SK-N-SH treated with all-trans-retinoic acid at 6 μM for 48 hours (cell line): ENCODE results near the gene C11orf21.

Source experiments
- ATAC-seq: fragments of 200-7000 bp; cut with Tn5 transposase; 3 replicates; pipeline ENCODE4 v1.9.1; 2020; ENCODE audit warnings: mild to moderate bottlenecking, moderate library complexity
- ARNTL ChIP-seq: fragments of 450-650 bp; formaldehyde crosslinking; IDR thresholded peaks from 2 replicates; pipeline ENCODE4 v1.5.0; 2020; ENCODE audit warnings: low read depth, mild to moderate bottlenecking, moderate library complexity, borderline replicate concordance
- ESRRG ChIP-seq: fragments of 250-450 bp; sonication (Bioruptor Pico); IDR thresholded peaks from 2 replicates; pipeline ENCODE4 v1.6.1; 2021; ENCODE audit warnings: mild to moderate bottlenecking
- GLIS3 ChIP-seq: fragments of 250-450 bp; sonication (Bioruptor Pico); IDR thresholded peaks from 2 replicates; pipeline ENCODE4 v1.5.0; 2020; ENCODE audit warnings: mild to moderate bottlenecking, moderate library complexity
- ISL1 ChIP-seq: fragments of 250-450 bp; sonication (Bioruptor Pico); IDR thresholded peaks from 2 replicates; pipeline ENCODE4 v2.1.2; 2022; ENCODE audit warnings: mild to moderate bottlenecking, moderate library complexity
- OSR1 ChIP-seq: fragments of 250-450 bp; sonication (Bioruptor Pico); IDR thresholded peaks from 2 replicates; pipeline ENCODE4 v1.8.0; 2022; ENCODE audit warnings: moderate library complexity, mild to moderate bottlenecking, inconsistent platforms
- PATZ1 ChIP-seq: fragments of 250-450 bp; sonication (Bioruptor Pico); IDR thresholded peaks from 2 replicates; pipeline ENCODE4 v1.8.0; 2020; ENCODE audit warnings: mild to moderate bottlenecking, moderate library complexity, borderline replicate concordance
- POU6F1 ChIP-seq: fragments of 250-450 bp; sonication (Bioruptor Pico); IDR thresholded peaks from 2 replicates; pipeline ENCODE4 v1.8.0; 2021; ENCODE audit warnings: low read depth, mild to moderate bottlenecking, moderate library complexity, borderline replicate concordance
- PPARA ChIP-seq: fragments of 250-450 bp; sonication (Bioruptor Pico); IDR thresholded peaks from 2 replicates; pipeline ENCODE4 v1.5.0; 2020; ENCODE audit warnings: mild to moderate bottlenecking, borderline replicate concordance
- SNAI2 ChIP-seq: fragments of 250-450 bp; sonication (Bioruptor Pico); IDR thresholded peaks from 2 replicates; pipeline ENCODE4 v1.5.0; 2020; ENCODE audit warnings: mild to moderate bottlenecking, moderate library complexity
- TCF4 ChIP-seq: fragments of 250-450 bp; sonication (Bioruptor Pico); IDR thresholded peaks from 2 replicates; pipeline ENCODE4 v1.8.0; 2021; ENCODE audit warnings: mild to moderate bottlenecking, moderate library complexity, borderline replicate concordance
- TOX ChIP-seq: fragments of 250-450 bp; sonication (Bioruptor Pico); IDR thresholded peaks from 2 replicates; pipeline ENCODE4 v1.8.0; 2021; ENCODE audit warnings: mild to moderate bottlenecking, moderate library complexity, borderline replicate concordance
- ZC3H10 ChIP-seq: fragments of 250-450 bp; sonication (Bioruptor Pico); IDR thresholded peaks from 2 replicates; pipeline ENCODE4 v1.5.1; 2021; ENCODE audit warnings: mild to moderate bottlenecking, moderate library complexity
- ZNF565 ChIP-seq: fragments of 450-650 bp; formaldehyde crosslinking; conservative IDR thresholded peaks from 2 replicates; pipeline ENCODE4 v1.5.0; 2020; ENCODE audit warnings: low read depth, mild to moderate bottlenecking, moderate library complexity
- ZNF8 ChIP-seq: fragments of 450-650 bp; formaldehyde crosslinking; IDR thresholded peaks from 2 replicates; pipeline ENCODE4 v1.5.0; 2020; ENCODE audit warnings: mild to moderate bottlenecking, moderate library complexity
- TF ChIP-seq, protein P1 (sequence below): fragments of 250-450 bp; sonication (Bioruptor Pico); IDR thresholded peaks from 2 replicates; pipeline ENCODE4 v1.5.0; 2020; ENCODE audit warnings: mild to moderate bottlenecking, moderate library complexity

The C11orf21 gene

GRCh38 chr11:2260491-2261364, 41.0 kb downstream of the C11orf21 start (continued):
- TF ChIP-seq SNAI2 (no peak), PATZ1 (CRISPR knock-in tag) (no peak)

DNA sequence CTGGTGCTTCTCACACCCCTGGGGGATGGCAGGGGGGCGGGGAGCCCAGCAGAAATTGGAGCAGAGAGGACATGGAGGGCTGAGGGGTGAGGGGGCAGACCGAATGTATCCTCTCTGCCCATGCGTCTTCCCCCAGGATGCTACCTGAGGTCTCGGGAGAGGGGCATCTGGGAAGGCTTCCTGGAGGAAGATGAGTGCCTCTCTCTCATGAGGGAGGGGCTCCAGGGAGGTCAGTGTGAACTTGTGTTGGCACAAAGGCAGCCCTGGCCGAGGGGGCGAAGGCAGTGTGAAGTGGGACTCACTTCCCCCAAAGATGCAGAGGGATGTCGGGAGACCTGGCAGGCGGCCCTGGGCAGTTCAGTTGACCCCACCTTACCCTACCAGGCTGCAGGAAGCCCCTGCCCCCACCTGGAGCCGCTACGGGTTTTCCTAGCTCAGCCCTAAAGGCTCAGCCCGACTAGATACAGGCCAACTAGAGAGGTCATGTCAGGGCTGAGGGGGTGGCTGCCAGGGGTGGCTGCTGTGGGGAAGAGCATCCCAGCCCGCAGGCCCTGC, 41.7 kb downstream of the C11orf21 start:
- TF ChIP-seq ARNTL (CRISPR knock-in tag) (no peak), ESRRG (CRISPR knock-in tag) (no peak), PPARA (CRISPR knock-in tag) (no peak), OSR1 (no peak), ZNF565 (CRISPR knock-in tag) (no peak)
- TF ChIP-seq, protein P1, sequence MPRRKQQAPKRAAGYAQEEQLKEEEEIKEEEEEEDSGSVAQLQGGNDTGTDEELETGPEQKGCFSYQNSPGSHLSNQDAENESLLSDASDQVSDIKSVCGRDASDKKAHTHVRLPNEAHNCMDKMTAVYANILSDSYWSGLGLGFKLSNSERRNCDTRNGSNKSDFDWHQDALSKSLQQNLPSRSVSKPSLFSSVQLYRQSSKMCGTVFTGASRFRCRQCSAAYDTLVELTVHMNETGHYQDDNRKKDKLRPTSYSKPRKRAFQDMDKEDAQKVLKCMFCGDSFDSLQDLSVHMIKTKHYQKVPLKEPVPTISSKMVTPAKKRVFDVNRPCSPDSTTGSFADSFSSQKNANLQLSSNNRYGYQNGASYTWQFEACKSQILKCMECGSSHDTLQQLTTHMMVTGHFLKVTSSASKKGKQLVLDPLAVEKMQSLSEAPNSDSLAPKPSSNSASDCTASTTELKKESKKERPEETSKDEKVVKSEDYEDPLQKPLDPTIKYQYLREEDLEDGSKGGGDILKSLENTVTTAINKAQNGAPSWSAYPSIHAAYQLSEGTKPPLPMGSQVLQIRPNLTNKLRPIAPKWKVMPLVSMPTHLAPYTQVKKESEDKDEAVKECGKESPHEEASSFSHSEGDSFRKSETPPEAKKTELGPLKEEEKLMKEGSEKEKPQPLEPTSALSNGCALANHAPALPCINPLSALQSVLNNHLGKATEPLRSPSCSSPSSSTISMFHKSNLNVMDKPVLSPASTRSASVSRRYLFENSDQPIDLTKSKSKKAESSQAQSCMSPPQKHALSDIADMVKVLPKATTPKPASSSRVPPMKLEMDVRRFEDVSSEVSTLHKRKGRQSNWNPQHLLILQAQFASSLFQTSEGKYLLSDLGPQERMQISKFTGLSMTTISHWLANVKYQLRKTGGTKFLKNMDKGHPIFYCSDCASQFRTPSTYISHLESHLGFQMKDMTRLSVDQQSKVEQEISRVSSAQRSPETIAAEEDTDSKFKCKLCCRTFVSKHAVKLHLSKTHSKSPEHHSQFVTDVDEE (CRISPR knock-in tag): no peak
- no peak for ATAC-seq

GRCh38 chr11:2259466-2259830, 42.3 kb downstream of the C11orf21 start:
- no peak for TF ChIP-seq ISL1 (CRISPR knock-in tag)
- no peak for TF ChIP-seq POU6F1 (CRISPR knock-in tag)
- TF ChIP-seq TCF4 (CRISPR knock-in tag): no peak
- ATAC-seq: no peak

GRCh38 chr11:2258501-2259465, 42.9 kb downstream of the C11orf21 start:
- TF ChIP-seq TCF4 (CRISPR knock-in tag) (no peak), TOX (CRISPR knock-in tag) (no peak), GLIS3 (CRISPR knock-in tag) (no peak), PPARA (CRISPR knock-in tag) (no peak), POU6F1 (CRISPR knock-in tag) (no peak), ZC3H10 (CRISPR knock-in tag) (no peak), ZNF8 (no peak), ARNTL (CRISPR knock-in tag) (no peak)
- no peak for ATAC-seq
